ENCODE results near the gene CPE. TPM values are rescaled to one million over a fixed set of nuclear protein-coding genes. Genes with fewer than 3 reads are reported as not detected.

The CPE gene
- total RNA-seq, 1 experiment from 2014 or later, result 29.3 TPM

DNA sequence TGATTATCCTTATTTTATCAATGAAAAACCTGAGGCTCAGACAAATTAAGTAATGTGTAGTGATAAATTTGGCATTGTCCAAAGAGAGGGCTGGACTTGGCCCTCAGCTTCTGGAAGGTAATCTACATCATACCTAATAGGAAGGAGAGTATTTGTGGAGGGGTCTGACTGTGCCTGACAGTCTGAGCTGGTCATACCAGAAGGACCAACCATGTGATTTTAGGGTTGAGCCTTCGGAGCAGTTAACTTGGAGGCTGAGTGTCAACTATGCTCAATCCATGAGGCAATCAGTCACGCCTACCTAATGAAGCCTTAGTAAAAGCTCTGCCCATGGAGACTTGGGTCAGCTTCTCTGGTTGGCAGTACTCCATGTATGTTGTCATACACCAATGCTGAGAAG, 136.4 kb downstream of the CPE start:
- Histone ChIP-seq H3K4me1 (ENCODE audit: control insufficient read depth in 1 of 2, insufficient read depth in 2 of 2, low read length in 2 of 2) (no peaks in the 10 kb centered on the region), H3K36me3 (ENCODE audit: control insufficient read depth in 1 of 2, insufficient read depth in 2 of 2, low read length in 2 of 2) (no peaks in the 10 kb centered on the region), H3K9me3 (ENCODE audit: control insufficient read depth in 1 of 2, insufficient read depth in 1 of 2, low read depth in 1 of 2, low read length in 2 of 2) (no peaks in the 10 kb centered on the region), H3K9ac (ENCODE audit: low read length) (no peak overlapping the region), H3K4me2 (ENCODE audit: low read length) (no peak overlapping the region), H3K27ac (ENCODE audit: low read depth, low read length) (no peak overlapping the region), H3K79me2 (ENCODE audit: insufficient read depth, low read length) (no peaks in the 10 kb centered on the region), H4K20me1 (ENCODE audit: insufficient read depth) (no peaks in the 10 kb centered on the region), H2AFZ (ENCODE audit: low read depth, low read length, poor library complexity, severe bottlenecking) (no peak overlapping the region), H3K4me3 (replicated peaks in 1 of 2; ENCODE audit: low read depth in 1 of 2, low read length in 2 of 2) (no peak overlapping the region), H3K9me2 (ENCODE audit: insufficient read depth) (no peaks in the 10 kb centered on the region), H3K27me3 (ENCODE audit: insufficient read depth, low read length) (no peaks in the 10 kb centered on the region)
- RAD21 ChIA-PET (ENCODE audit: low non-redundant PET in 1 of 2, low total read pairs in 2 of 2, uncharacterized antibody in 2 of 2, unreplicated experiment in 2 of 2), result no interaction called here
- no peak for DNase-seq (ENCODE audit: low read depth, low spot score)
- ATAC-seq, result no peak
- CTCF ChIA-PET, result interaction anchor here (1.9 kb wide), 1 partner anchor 22 kb away, joined by 5 read pairs; no protein-coding TSS in a partner anchor
- no TSS peak for BruUV-seq (replicated peaks)
- POLR2A ChIA-PET, result no interaction called here
- intact Hi-C loops (cut with micrococcal nuclease), result no loop called here
- TF ChIP-seq POLR2A (IDR thresholded peaks at IDR 0.05; ENCODE audit: borderline replicate concordance, extremely low read depth, insufficient read depth, insufficient read length) (no peak), SRF (IDR thresholded peaks at IDR 0.05; ENCODE audit: low read depth) (no peak), REST (IDR thresholded peaks at IDR 0.05; ENCODE audit: low read depth) (no peak), POLR2AphosphoS5 (IDR thresholded peaks at IDR 0.05; ENCODE audit: low read depth, low read length) (no peak), TCF7L2 (IDR thresholded peaks at IDR 0.05; ENCODE audit: borderline replicate concordance, extremely low read depth, insufficient read depth, insufficient read length) (no peak), CBX3 (IDR thresholded peaks at IDR 0.05; ENCODE audit: low read depth) (no peak)
- TF ChIP-seq, protein P1, sequence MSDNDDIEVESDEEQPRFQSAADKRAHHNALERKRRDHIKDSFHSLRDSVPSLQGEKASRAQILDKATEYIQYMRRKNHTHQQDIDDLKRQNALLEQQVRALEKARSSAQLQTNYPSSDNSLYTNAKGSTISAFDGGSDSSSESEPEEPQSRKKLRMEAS (IDR thresholded peaks at IDR 0.05), result no peak

Data from HCT116 (cell line).